PC-3 (cell line): ENCODE results near the gene SLC2A13. TPM values are rescaled to one million over a fixed set of nuclear protein-coding genes. Genes with fewer than 3 reads are reported as not detected.

Experiments used
- ATAC-seq: fragments of 200-7000 bp; cut with Tn5 transposase; 2 replicates; pipeline ENCODE4 v1.9.1; 2020; ENCODE audit warnings: mild to moderate bottlenecking, moderate library complexity
- BruUV-seq: library from RNA; stranded (reverse); fragments of 400-500 nt; replicated peaks from 2 replicates; lab custom pipeline; 2021; lab: Mats Ljungman, UMichigan
- CTCF ChIA-PET: fragments of 300-600 bp; sonication (Branson Sonifier 250); formaldehyde crosslinking; loops from one replicate; lab custom pipeline; 2022; ENCODE audit warnings: antibody characterized with exemption; lab: Charles Lee
- POLR2A ChIA-PET: fragments of 300-600 bp; sonication (Branson Sonifier 250); formaldehyde crosslinking; loops from one replicate; lab custom pipeline; 2022; ENCODE audit warnings: antibody characterized with exemption; ENCODE audit not compliant: unreplicated experiment; lab: Charles Lee
- DNase-seq: peaks from one replicate; pipeline ENCODE4 v3.0.0-alpha.2; 2015
- H2AFZ ChIP-seq: fragments of 300-600 bp; sonication (generic); 2 replicates; pipeline ENCODE4 v1.6.0; 2016; ENCODE audit warnings: antibody characterized with exemption, low read length
- H3F3A ChIP-seq: fragments of 300-600 bp; sonication (generic); one replicate; pipeline ENCODE4 v1.6.0; 2017; ENCODE audit warnings: antibody characterized with exemption, low read length, control low read depth, mild to moderate bottlenecking; ENCODE audit not compliant: unreplicated experiment
- H3K27ac ChIP-seq: fragments of 300-600 bp; sonication (generic); 2 replicates; pipeline ENCODE4 v1.5.1; 2016; ENCODE audit warnings: mild to moderate bottlenecking, low read length
- H3K27me3 ChIP-seq: fragments of 300-600 bp; sonication (generic); 2 replicates; pipeline ENCODE4 v1.6.1; 2016; ENCODE audit warnings: low read length, mixed read lengths
- H3K36me3 ChIP-seq: fragments of 300-600 bp; sonication (generic); 2 replicates; pipeline ENCODE4 v1.6.1; 2016; ENCODE audit warnings: low read depth, mixed run types, low read length, mixed read lengths
- H3K4me1 ChIP-seq: fragments of 300-600 bp; sonication (generic); 2 replicates; pipeline ENCODE4 v1.5.1; 2016; ENCODE audit warnings: low read length; ENCODE audit not compliant: insufficient read depth
- H3K4me2 ChIP-seq: fragments of 300-600 bp; sonication (generic); 2 replicates; pipeline ENCODE4 v1.6.0; 2016; ENCODE audit warnings: low read length
- H3K4me3 ChIP-seq: fragments of 300-600 bp; sonication (generic); 2 replicates; pipeline ENCODE4 v1.5.1; 2016; ENCODE audit warnings: mild to moderate bottlenecking, low read length, mixed read lengths
- H3K79me2 ChIP-seq: fragments of 300-600 bp; sonication (generic); 2 replicates; pipeline ENCODE4 v1.6.1; 2017; ENCODE audit warnings: low read length, mixed read lengths
- H3K9ac ChIP-seq: fragments of 300-600 bp; sonication (generic); 2 replicates; pipeline ENCODE4 v1.6.0; 2016; ENCODE audit warnings: mild to moderate bottlenecking, low read length
- H3K9me2 ChIP-seq: fragments of 300-600 bp; sonication (generic); replicated peaks from 2 replicates; pipeline ENCODE4 v1.6.1; 2016; ENCODE audit warnings: mixed run types, low read length, mixed read lengths
- H3K9me3 ChIP-seq: fragments of 300-600 bp; sonication (generic); 2 replicates; pipeline ENCODE4 v1.6.1; 2016; ENCODE audit warnings: low read length, mixed read lengths
- H4K20me1 ChIP-seq: fragments of 300-600 bp; sonication (generic); 2 replicates; pipeline ENCODE4 v1.6.1; 2016; ENCODE audit warnings: low read length, mixed read lengths
- EZH2 ChIP-seq: fragments of 300-600 bp; sonication (generic); IDR thresholded peaks from one replicate; pipeline ENCODE4 v1.6.1; 2017; ENCODE audit warnings: antibody characterized with exemption, mild to moderate bottlenecking, low read length; ENCODE audit not compliant: unreplicated experiment
- EZH2phosphoT487 ChIP-seq: fragments of 300-600 bp; sonication (generic); IDR thresholded peaks from 2 replicates; pipeline ENCODE4 v1.6.1; 2018; ENCODE audit warnings: mild to moderate bottlenecking, antibody characterized with exemption, low read length, borderline replicate concordance
- intact Hi-C: fragments of 100-400 bp; cut with micrococcal nuclease; formaldehyde crosslinking; loops from 2 replicates; pipeline ENCODE4 v1.9.0; 2023
- total RNA-seq: library from RNA; depleted of rRNA; stranded (reverse); fragments of >200 nt; gene quantifications from 2 replicates; pipeline ENCODE4 v1.2.3, GENCODE V29; 2014
- TF ChIP-seq, protein P1 (sequence below): fragments of 300-600 bp; sonication (generic); conservative IDR thresholded peaks from 2 replicates; pipeline ENCODE4 v1.5.1; 2017; ENCODE audit warnings: antibody characterized with exemption, low read depth, mild to moderate bottlenecking, low read length

Gene SLC2A13
- total RNA-seq, 1 experiment from 2014 or later = 3.4 TPM

- ChIA-PET CTCF (no interaction called here), POLR2A (no interaction called here)
- no peaks in the 10 kb centered on the region for H3K9me2 ChIP-seq
- no peak overlapping the region for H3K4me3 ChIP-seq
- no peak overlapping the region for H3K9ac ChIP-seq
- H3K36me3 ChIP-seq = no peaks in the 10 kb centered on the region
- no peak overlapping the region for H2AFZ ChIP-seq
- H3K79me2 ChIP-seq = no peaks in the 10 kb centered on the region
- no peak overlapping the region for H3K4me2 ChIP-seq
- no peaks in the 10 kb centered on the region for H4K20me1 ChIP-seq
- intact Hi-C loops = no loop called here
- no peaks in the 10 kb centered on the region for H3K27me3 ChIP-seq
- DNase-seq (no peak), ATAC-seq (no peak)
- no peak overlapping the region for H3K27ac ChIP-seq
- H3K4me1 ChIP-seq = no peaks in the 10 kb centered on the region
- no peaks in the 10 kb centered on the region for H3K9me3 ChIP-seq
- BruUV-seq = no TSS peak
- H3F3A ChIP-seq = no peaks in the 10 kb centered on the region
- TF ChIP-seq EZH2 = no peak
- no peak for TF ChIP-seq EZH2phosphoT487
- TF ChIP-seq, protein P1, sequence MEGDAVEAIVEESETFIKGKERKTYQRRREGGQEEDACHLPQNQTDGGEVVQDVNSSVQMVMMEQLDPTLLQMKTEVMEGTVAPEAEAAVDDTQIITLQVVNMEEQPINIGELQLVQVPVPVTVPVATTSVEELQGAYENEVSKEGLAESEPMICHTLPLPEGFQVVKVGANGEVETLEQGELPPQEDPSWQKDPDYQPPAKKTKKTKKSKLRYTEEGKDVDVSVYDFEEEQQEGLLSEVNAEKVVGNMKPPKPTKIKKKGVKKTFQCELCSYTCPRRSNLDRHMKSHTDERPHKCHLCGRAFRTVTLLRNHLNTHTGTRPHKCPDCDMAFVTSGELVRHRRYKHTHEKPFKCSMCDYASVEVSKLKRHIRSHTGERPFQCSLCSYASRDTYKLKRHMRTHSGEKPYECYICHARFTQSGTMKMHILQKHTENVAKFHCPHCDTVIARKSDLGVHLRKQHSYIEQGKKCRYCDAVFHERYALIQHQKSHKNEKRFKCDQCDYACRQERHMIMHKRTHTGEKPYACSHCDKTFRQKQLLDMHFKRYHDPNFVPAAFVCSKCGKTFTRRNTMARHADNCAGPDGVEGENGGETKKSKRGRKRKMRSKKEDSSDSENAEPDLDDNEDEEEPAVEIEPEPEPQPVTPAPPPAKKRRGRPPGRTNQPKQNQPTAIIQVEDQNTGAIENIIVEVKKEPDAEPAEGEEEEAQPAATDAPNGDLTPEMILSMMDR = no peak
Observed at GRCh38 chr12:39875721-39876120, 230.2 kb downstream of the SLC2A13 start.

GRCh38 chr12:39874785-39875184 lies 231.1 kb downstream of the SLC2A13 start:
- Histone ChIP-seq H3K9me2 (no peaks in the 10 kb centered on the region), H3K36me3 (no peaks in the 10 kb centered on the region), H3K9ac (no peak overlapping the region), H3K79me2 (no peaks in the 10 kb centered on the region), H2AFZ (no peak overlapping the region), H3K9me3 (no peaks in the 10 kb centered on the region), H4K20me1 (no peaks in the 10 kb centered on the region), H3F3A (no peaks in the 10 kb centered on the region), H3K4me3 (no peak overlapping the region), H3K4me2 (no peak overlapping the region), H3K27ac (no peak overlapping the region), H3K27me3 (no peaks in the 10 kb centered on the region), H3K4me1 (no peaks in the 10 kb centered on the region)
- TF ChIP-seq EZH2 (no peak), EZH2phosphoT487 (no peak)
- TF ChIP-seq, protein P1 = no peak
- intact Hi-C loops = no loop called here
- DNase-seq (no peak), ATAC-seq (no peak)
- BruUV-seq = no TSS peak
- ChIA-PET CTCF (no interaction called here), POLR2A (no interaction called here)

DNA sequence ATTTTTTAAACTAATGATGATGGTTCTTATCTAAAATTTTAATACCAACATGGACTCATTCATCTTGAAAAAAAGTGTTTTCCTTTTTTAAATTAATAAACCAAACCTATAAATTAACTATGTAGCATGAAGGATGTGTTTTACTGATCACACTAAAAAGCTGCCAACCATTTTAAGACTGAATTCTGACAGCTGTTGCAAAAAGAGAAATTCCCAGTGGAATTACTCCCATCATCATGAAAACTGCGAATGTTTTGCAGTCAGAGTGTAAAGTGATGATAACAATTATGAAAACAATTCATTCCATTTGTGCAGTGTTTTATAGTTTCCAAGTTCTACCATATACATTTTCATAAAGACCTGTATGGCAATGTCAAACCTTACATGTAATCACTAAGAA lies 232.8 kb downstream of the SLC2A13 start:
- no peaks in the 10 kb centered on the region for H3K79me2 ChIP-seq
- H3K9me2 ChIP-seq = no peaks in the 10 kb centered on the region
- no peak for ATAC-seq
- intact Hi-C loops = no loop called here
- H4K20me1 ChIP-seq = no peaks in the 10 kb centered on the region
- no peak overlapping the region for H3K9ac ChIP-seq
- H3K27me3 ChIP-seq = no peaks in the 10 kb centered on the region
- POLR2A ChIA-PET = no interaction called here
- no peak overlapping the region for H2AFZ ChIP-seq
- H3K4me3 ChIP-seq = no peak overlapping the region
- no TSS peak for BruUV-seq
- H3K9me3 ChIP-seq = no peaks in the 10 kb centered on the region
- no peak for DNase-seq
- no peaks in the 10 kb centered on the region for H3F3A ChIP-seq
- H3K36me3 ChIP-seq = no peaks in the 10 kb centered on the region
- CTCF ChIA-PET = no interaction called here
- TF ChIP-seq, protein P1 = no peak
- TF ChIP-seq EZH2 (no peak), EZH2phosphoT487 (no peak)
- no peak overlapping the region for H3K27ac ChIP-seq
- H3K4me2 ChIP-seq = no peak overlapping the region
- no peaks in the 10 kb centered on the region for H3K4me1 ChIP-seq
